Measurements from ENCODE around the gene ZNFX1.

DNA sequence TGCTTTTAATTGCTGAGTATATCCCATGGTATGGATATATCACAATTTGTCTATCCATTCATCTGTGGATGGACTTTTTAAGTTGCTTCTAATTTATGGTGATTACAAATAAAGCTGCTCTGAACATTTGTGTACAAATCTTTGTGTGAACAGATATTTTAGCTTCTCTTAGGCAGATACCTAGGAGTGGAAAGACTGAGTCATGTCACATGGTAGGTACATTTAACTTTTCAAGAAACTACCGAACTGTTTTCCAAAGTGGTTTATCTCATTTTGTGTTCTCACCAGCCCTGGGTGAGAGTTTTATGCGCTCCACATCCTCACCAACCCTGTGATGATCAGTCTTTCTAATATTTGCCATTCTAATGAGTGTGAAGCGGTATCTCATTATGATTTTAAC is 31.0 kb upstream of the ZNFX1 start:
- TF ChIP-seq RCOR1 (IDR thresholded peaks at IDR 0.05; ENCODE audit: low read depth, low read length) (no peak), CEBPB (IDR thresholded peaks at IDR 0.05) (no peak), CHD2 (IDR thresholded peaks at IDR 0.05; ENCODE audit: low read length, partially characterized antibody) (no peak), POLR2A (IDR thresholded peaks at IDR 0.05; ENCODE audit: low read length) (no peak), MYC (IDR thresholded peaks at IDR 0.05; ENCODE audit: borderline replicate concordance, low read length) (no peak), RAD21 (conservative IDR thresholded peaks at IDR 0.05 in 1 of 2, IDR thresholded peaks at IDR 0.05 in 1 of 2) (no peak)
- TF ChIP-seq, protein P1, sequence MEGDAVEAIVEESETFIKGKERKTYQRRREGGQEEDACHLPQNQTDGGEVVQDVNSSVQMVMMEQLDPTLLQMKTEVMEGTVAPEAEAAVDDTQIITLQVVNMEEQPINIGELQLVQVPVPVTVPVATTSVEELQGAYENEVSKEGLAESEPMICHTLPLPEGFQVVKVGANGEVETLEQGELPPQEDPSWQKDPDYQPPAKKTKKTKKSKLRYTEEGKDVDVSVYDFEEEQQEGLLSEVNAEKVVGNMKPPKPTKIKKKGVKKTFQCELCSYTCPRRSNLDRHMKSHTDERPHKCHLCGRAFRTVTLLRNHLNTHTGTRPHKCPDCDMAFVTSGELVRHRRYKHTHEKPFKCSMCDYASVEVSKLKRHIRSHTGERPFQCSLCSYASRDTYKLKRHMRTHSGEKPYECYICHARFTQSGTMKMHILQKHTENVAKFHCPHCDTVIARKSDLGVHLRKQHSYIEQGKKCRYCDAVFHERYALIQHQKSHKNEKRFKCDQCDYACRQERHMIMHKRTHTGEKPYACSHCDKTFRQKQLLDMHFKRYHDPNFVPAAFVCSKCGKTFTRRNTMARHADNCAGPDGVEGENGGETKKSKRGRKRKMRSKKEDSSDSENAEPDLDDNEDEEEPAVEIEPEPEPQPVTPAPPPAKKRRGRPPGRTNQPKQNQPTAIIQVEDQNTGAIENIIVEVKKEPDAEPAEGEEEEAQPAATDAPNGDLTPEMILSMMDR (IDR thresholded peaks at IDR 0.05), result no peak
